Measurements from ENCODE around the gene INPP5A.

DNA sequence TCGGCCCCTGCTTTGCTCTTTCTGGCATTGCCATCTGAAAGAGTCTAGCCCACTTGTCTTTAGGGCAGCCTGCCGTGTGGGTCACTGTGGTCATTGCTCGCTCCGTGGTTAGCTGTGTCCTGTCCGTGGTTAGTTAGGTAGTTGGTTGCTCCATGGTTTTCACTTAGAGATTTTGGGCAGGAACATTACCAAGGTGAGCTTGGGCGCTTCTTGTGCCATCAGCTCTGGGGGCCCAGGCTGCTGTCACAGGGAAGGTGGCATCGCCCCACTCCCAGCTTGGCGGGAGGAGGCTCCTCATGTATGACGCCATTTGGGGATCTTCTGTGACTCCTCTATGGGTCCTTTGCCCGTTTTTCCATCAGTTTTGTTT, 53.1 kb downstream of the INPP5A start:
- TF ChIP-seq, protein P1, sequence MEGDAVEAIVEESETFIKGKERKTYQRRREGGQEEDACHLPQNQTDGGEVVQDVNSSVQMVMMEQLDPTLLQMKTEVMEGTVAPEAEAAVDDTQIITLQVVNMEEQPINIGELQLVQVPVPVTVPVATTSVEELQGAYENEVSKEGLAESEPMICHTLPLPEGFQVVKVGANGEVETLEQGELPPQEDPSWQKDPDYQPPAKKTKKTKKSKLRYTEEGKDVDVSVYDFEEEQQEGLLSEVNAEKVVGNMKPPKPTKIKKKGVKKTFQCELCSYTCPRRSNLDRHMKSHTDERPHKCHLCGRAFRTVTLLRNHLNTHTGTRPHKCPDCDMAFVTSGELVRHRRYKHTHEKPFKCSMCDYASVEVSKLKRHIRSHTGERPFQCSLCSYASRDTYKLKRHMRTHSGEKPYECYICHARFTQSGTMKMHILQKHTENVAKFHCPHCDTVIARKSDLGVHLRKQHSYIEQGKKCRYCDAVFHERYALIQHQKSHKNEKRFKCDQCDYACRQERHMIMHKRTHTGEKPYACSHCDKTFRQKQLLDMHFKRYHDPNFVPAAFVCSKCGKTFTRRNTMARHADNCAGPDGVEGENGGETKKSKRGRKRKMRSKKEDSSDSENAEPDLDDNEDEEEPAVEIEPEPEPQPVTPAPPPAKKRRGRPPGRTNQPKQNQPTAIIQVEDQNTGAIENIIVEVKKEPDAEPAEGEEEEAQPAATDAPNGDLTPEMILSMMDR (IDR thresholded peaks at IDR 0.05): no peak
- no peak for TF ChIP-seq EZH2phosphoT487 (IDR thresholded peaks at IDR 0.05)
- TF ChIP-seq EZH2 (IDR thresholded peaks at IDR 0.05): no peak
